Kidney epithelial cell (primary cell): ENCODE data around the gene RITA1. TPM values are rescaled to one million over a fixed set of nuclear protein-coding genes. Genes with fewer than 3 reads are reported as not detected.
"Not testable (repeated sequence)": the region's sequence is repeated elsewhere in the genome, so short reads cannot be mapped to it uniquely, and the experiment has no call there.

Experiments used
- DNase-seq: peaks from one replicate; pipeline ENCODE4 v3.0.0-alpha.2; 2010; ENCODE audit warnings: low read depth
- H3K27me3 ChIP-seq: 2 replicates; pipeline ENCODE4 v1.6.0; 2011; ENCODE audit warnings: low read length; ENCODE audit not compliant: control insufficient read depth, insufficient read depth
- H3K36me3 ChIP-seq: 2 replicates; pipeline ENCODE4 v1.5.1; 2011; ENCODE audit warnings: low read length; ENCODE audit not compliant: control insufficient read depth, insufficient read depth
- H3K4me3 ChIP-seq: 2 replicates; pipeline ENCODE4 v1.5.1; 2011; ENCODE audit warnings: low read depth, mild to moderate bottlenecking, control low read depth, low read length
- total RNA-seq: library from RNA; depleted of rRNA; stranded (reverse); fragments of >200 nt; gene quantifications from 2 replicates; pipeline ENCODE4 v1.2.3, GENCODE V29; 2015
- TF ChIP-seq, protein P1 (sequence below): IDR thresholded peaks from 2 replicates; pipeline ENCODE4 v1.5.1; 2011; ENCODE audit warnings: mild to moderate bottlenecking, moderate library complexity, low read length, control low read depth, inconsistent platforms; ENCODE audit not compliant: insufficient read depth, poor library complexity, severe bottlenecking

Gene RITA1
- total RNA-seq, 1 donor from 2014 or later, result 33.6 TPM

DNA sequence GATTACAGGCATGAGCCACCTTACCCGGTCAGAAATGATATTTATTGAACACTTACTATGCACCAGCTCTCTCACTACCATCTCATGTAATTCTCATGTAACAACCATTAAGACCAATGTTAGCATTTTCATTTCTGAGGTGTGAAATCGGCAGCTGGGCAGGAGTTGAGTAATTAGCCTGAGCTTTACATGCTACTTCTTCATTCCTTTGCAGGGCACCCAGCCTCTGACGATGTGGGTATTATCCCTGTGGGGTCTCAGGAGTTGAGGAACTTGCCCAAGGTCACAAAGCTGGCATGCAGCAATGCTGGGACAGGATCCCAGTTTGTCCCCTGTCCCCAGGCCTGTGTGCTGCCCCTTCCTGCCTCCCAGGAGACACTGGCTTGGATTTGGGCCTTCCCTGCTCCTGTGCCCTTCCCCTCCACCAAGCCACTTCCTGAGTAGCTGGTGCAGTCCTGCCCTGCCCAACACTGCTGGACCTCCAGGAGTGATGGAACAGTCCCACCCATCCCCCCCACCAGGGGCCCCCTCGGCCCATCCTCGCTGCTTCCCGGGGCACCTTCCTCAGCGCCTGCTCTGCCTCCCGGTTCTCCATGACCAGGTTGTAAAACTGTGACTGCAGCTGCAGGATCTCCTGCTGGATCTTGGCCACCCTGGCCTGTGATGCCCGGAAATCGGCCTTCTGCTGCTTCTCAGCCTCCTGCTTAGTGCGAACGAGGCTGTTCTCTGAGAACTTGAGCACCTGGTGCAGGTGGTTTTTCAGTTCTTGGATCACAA, 14.7 kb downstream of the RITA1 start:
- no peaks in the 10 kb centered on the region for H3K36me3 ChIP-seq
- DNase-seq, result no peak
- TF ChIP-seq, protein P1, sequence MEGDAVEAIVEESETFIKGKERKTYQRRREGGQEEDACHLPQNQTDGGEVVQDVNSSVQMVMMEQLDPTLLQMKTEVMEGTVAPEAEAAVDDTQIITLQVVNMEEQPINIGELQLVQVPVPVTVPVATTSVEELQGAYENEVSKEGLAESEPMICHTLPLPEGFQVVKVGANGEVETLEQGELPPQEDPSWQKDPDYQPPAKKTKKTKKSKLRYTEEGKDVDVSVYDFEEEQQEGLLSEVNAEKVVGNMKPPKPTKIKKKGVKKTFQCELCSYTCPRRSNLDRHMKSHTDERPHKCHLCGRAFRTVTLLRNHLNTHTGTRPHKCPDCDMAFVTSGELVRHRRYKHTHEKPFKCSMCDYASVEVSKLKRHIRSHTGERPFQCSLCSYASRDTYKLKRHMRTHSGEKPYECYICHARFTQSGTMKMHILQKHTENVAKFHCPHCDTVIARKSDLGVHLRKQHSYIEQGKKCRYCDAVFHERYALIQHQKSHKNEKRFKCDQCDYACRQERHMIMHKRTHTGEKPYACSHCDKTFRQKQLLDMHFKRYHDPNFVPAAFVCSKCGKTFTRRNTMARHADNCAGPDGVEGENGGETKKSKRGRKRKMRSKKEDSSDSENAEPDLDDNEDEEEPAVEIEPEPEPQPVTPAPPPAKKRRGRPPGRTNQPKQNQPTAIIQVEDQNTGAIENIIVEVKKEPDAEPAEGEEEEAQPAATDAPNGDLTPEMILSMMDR, result no peak
- H3K4me3 ChIP-seq, result no peak overlapping the region
- no peaks in the 10 kb centered on the region for H3K27me3 ChIP-seq

DNA sequence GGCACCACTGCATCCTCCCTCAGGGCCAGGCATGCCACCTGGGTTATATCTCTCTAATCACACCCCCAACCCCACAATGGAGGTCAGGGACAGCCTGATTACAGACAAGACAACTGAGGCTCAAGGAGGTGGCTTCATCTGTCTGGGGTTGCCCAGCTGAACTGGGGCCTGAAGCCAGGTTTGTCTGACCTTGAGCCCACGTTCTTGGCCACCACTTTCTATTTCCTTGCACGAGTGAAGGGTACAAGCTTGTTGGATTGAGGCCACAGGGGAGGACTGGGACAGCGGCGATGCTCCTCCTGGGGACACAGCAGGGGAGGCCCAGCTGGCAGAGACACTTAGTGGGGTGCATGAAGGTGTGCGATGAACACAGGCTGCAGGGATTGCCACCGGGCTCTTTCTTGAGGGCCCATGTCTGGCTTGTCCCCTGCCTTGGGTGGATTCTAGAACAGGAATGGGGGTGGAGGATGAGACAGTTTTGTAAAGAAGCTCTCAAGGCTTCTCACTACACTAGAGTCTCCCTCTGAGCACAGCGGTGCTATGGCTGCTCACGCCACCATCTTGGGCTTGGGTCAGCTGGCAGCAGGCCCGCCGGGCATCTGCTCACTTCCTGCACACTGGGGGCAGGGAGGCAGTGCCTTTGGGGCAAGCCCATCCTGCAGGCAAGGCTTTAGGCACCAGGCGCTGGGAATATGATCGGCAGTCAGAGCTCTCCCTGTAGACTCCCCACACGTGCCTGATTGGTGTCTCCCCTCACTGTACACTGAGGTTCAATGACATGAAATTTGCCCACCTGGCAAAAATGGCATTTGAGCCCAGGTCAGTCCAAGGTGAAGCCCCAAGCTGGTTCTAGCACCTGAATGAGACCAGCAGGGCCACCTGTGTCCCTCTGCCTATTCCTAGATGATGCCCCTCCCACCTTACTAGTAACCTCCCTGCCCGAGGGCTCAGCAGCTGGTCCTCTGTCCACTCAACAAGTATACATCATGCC, 16.0 kb downstream of the RITA1 start:
- Histone ChIP-seq H3K36me3 (no peaks in the 10 kb centered on the region), H3K27me3 (no peaks in the 10 kb centered on the region), H3K4me3 (no peak overlapping the region)
- TF ChIP-seq, protein P1, result no peak
- DNase-seq, result no peak

DNA sequence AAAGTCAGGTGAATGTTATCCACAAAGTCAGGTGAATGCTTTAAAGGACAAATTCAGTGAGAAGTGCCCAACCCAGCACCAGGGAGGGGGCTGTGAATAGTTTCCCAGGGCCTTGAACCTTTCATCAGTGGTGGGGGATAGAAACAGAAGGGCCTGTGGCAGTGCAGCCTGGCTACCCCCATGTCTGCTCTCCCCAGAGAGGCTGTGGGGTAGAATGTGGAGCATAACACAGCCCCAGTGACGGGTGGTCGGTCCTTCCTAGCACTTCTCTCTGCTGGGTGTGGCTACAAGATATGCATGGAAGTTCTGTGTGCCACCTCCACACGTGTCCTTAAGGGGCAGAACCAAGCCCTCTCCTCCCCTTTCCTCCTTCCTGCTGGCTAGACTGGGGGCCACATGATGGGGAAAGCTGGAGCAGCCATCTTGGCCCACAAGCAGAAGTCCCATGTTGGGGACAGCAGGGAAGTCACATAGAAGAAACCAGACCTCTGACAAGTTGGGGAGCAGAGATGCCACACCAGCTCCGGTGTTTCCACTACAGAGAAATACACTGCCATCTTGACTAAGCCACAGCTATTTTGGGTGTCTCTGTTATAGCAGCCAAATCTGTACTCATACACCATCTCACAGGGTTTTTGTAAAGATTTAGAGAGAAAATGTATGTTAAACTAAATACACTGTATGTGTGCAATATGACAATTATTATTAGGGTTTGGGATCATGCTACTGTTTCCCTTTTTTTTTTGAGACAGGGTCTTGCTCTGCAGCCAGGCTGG, 17.0 kb downstream of the RITA1 start:
- H3K4me3 ChIP-seq, result no peak overlapping the region
- no peak for DNase-seq
- no peaks in the 10 kb centered on the region for H3K27me3 ChIP-seq
- TF ChIP-seq, protein P1, result no peak
- no peaks in the 10 kb centered on the region for H3K36me3 ChIP-seq

DNA sequence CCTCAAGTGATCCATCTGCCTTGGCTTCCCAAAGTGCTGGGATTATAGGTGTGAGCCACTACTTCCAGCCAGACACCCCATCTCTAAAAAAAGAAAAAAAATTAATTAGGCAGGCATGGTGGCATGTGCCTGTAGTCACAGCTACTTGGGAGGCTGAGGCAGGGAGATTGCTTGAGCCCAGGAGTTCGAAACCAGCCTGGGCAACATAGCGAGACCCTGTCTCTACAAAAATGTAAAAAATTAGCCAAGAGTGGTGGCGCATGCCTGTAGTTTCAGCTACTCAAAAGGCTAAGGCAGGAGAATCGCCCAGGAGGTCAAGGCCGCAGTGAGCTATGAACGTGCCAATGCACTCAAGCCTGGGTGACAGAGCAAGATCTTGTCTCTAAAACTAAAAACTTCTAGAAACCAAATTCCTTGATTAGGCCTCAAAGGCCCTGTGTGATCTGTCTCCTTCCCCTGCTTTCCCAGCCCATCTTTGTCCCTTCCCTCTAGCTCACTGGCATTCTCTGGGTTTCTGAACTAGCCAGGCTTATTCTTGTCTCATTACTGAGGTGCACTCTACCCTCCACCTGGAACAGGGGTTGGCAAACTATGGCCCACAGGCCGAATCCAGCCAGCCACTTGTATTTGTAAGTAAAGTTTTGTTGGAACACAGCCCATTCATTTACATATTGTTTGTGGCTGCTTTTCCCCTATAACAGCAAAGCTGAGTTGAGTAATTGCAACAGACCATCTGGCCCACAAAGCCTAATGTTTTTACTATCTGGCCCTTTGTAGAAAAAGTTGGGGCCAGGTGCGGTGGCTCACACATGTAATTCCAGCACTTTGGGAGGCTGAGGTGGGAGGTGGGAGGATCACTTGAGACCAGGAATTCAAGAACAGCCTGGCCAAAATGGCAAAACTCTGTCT, 18.6 kb downstream of the RITA1 start:
- Histone ChIP-seq H3K4me3 (no peak overlapping the region), H3K36me3 (no peaks in the 10 kb centered on the region), H3K27me3 (no peaks in the 10 kb centered on the region)
- no peak for DNase-seq
- TF ChIP-seq, protein P1, result no peak

DNA sequence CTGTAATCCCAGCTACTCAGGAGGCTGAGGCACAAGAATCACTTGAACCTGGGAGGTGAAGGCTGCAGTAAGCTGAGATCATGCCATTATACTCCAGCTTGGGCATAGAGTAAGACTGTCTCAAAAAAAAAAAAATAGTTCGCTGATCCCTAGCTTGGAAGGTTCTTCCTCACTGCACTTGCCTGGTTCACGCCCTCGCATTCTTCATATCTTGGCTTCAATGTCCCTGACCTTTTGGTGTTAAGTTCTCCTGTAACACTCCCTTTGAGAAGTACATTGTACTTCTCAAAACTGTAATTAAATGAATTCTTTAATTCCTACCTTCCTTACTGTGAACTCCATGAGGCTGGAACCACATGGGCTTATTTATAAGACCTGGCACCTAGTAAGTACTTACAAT, 19.3 kb downstream of the RITA1 start:
- Histone ChIP-seq H3K27me3 (no peaks in the 10 kb centered on the region), H3K36me3 (no peaks in the 10 kb centered on the region), H3K4me3 (no peak overlapping the region)
- TF ChIP-seq, protein P1, result no peak
- no peak for DNase-seq

DNA sequence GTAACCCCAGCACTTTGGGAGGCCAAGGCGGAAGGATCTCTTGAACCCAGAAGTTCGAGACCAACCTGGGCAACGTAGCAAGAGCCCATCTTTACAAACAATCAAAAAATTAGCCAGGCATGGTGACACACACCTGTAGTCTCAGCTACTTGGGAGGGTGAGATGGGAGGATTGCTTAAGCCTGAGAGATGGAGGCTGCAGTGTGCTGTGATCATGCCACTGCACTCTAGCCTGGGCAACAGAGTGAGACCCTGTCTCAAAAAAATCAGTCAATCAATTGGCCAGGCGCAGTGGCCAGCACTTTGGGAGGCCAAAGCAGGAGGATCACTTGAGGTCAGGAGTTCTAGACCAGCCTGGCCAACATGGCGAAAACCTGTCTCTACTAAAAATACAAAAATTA, 21.3 kb downstream of the RITA1 start:
- not testable (repeated sequence) for DNase-seq, H3K36me3 ChIP-seq, H3K4me3 ChIP-seq, H3K27me3 ChIP-seq
